ENCODE results near the gene TRIM14.

DNA sequence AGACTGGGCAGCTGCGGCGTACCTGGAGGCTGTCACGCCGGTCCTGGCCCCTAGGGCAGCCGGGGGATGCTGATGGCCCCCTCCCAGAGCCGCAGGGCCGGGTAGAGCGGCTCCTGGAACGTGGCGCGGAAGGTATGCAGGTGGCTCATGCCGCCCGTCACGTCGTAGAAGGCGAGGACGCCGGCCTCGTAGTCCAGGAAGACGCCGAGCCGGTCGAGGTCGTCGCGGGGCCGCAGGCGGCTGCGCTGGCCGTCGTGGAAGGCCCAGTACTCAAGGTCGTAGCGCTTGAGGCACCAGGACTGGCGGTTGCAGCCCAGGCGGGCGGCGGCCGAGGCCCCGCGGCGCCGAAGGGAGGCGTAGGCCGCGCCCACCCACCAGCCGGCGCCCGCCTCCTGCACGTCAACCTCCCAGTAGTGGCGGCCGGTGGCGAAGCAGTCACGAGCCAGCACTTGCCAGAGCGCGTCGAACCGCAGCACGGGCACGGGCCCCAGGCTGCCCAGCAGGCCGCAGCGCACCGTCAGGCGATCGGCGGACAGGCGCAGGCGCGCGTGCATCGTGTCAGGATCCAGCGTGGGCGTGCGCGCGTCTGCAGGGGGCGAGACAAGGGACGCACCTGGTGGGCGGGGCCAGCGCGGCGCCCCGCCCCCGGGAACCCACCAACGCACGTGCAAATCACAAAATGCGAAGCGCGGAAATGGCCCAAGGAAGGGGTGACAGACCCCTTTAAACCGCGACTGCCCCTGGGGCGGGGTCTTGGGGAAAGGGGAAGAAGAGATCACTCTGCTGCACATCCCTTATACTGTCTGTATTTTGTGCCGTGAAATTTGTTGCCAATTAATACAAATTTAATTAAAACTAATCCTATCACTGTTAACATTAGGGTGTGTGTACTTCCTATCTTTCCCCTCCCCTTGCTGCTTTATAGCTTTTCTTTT lies 31.3 kb downstream of the TRIM14 start:
- TF ChIP-seq, protein P1, sequence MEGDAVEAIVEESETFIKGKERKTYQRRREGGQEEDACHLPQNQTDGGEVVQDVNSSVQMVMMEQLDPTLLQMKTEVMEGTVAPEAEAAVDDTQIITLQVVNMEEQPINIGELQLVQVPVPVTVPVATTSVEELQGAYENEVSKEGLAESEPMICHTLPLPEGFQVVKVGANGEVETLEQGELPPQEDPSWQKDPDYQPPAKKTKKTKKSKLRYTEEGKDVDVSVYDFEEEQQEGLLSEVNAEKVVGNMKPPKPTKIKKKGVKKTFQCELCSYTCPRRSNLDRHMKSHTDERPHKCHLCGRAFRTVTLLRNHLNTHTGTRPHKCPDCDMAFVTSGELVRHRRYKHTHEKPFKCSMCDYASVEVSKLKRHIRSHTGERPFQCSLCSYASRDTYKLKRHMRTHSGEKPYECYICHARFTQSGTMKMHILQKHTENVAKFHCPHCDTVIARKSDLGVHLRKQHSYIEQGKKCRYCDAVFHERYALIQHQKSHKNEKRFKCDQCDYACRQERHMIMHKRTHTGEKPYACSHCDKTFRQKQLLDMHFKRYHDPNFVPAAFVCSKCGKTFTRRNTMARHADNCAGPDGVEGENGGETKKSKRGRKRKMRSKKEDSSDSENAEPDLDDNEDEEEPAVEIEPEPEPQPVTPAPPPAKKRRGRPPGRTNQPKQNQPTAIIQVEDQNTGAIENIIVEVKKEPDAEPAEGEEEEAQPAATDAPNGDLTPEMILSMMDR (IDR thresholded peaks at IDR 0.05) = no peak
- no peak for TF ChIP-seq POLR2A (IDR thresholded peaks at IDR 0.05)
